ENCODE measurements around the gene KCNG2. TPM values are rescaled to one million over a fixed set of nuclear protein-coding genes. Genes with fewer than 3 reads are reported as not detected.

The KCNG2 gene
- total and polyA plus RNA-seq, 2 of the 4 experiments (the other 2 are of a cell fraction) = not detected

DNA sequence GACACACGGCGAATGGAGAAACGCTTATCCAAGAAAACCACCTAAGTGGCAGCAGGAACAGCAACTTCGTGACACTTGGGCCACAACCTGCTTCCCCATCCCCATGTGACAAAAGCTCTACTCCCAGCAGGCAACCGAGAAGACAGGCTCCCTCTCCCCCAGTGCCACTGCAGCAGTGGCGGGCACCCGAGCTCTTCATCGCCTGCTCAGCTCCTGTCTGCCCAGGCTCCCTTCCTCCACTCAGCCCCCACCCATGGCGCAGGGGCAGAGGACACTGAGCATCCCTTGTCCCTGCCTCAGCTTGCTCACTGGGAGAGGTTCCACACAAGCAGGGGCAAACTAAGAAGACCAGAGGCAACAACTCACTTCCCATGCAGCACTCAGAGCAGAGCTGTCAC lies 130.8 kb downstream of the KCNG2 start:
- Histone ChIP-seq H3K14ac (replicated peaks; ENCODE audit: low read depth, low read length) (no peak overlapping the region), H3K9ac (ENCODE audit: low read depth, low read length) (no peak overlapping the region), H3K4me2 (ENCODE audit: low read depth, low read length) (no peak overlapping the region), H3K27ac (ENCODE audit: insufficient read depth, low read length) (no peak overlapping the region), H4K8ac (ENCODE audit: low read depth in 2 of 2, low read length in 2 of 2) (no peak overlapping the region), H2AK5ac (ENCODE audit: low read depth, low read length) (no peak overlapping the region), H3K79me1 (ENCODE audit: low read depth in 1 of 2, low read length in 2 of 2) (peaks cover 22 to 44% of the 10 kb centered on the region in 2 experiments; a peak in 3 of 4 replicates), H4K20me1 (ENCODE audit: insufficient read depth, low read length) (peaks cover 13% of the 10 kb centered on the region), H3K18ac (ENCODE audit: low read depth, low read length) (no peak overlapping the region), H2BK20ac (ENCODE audit: low read depth, low read length) (no peak overlapping the region), H3K9me1 (ENCODE audit: insufficient read depth, low read length) (no peaks in the 10 kb centered on the region), H3K4me1 (ENCODE audit: control insufficient read depth, insufficient read depth, low read length) (no peaks in the 10 kb centered on the region), H2BK5ac (ENCODE audit: low read depth, low read length, poor library complexity, severe bottlenecking) (no peak overlapping the region), H4K5ac (ENCODE audit: low read depth, low read length) (no peak overlapping the region), H3K27me3 (ENCODE audit: control insufficient read depth, insufficient read depth, low read length) (no peaks in the 10 kb centered on the region), H2BK120ac (ENCODE audit: low read depth, low read length) (no peak overlapping the region), H3K56ac (ENCODE audit: extremely low read depth, insufficient read depth, low read length) (no peak overlapping the region), H3K9me3 (ENCODE audit: control insufficient read depth, insufficient read depth, low read length) (peaks cover 17% of the 10 kb centered on the region), H2AFZ (replicated peaks; ENCODE audit: low read length, poor library complexity) (no peak overlapping the region), H3K36me3 (ENCODE audit: control insufficient read depth, insufficient read depth, low read length) (peaks cover 30% of the 10 kb centered on the region), H3K4me3 (ENCODE audit: insufficient read depth, low read depth, low read length) (no peak overlapping the region), H2AK9ac (replicated peaks; ENCODE audit: low read depth, low read length, poor library complexity) (no peak overlapping the region), H3K23ac (ENCODE audit: low read depth, low read length) (no peak overlapping the region), H3K4ac (ENCODE audit: low read depth, low read length) (no peak overlapping the region), H4K91ac (ENCODE audit: insufficient read depth, low read depth, low read length) (no peak overlapping the region), H2BK15ac (ENCODE audit: low read depth, low read length) (no peak overlapping the region)
- dilution Hi-C loops (cut with HindIII; ENCODE audit: low sequenced_read_pairs, unreplicated experiment) = no loop called here
- intact Hi-C loops (cut with micrococcal nuclease) = no loop called here
- no TSS peak for BruUV-seq (replicated peaks)
- 100% methylated on average over 2 of the region's 9 CpGs; no CpG with 5 or more reads in 1 of the 2 experiments for WGBS, 2 experiments (ENCODE audit: extremely low coverage in 2 of 2, insufficient read length in 1 of 2)
- CTCF ChIA-PET = no interaction called here
- ATAC-seq (ENCODE audit: low read depth) = no peak
- POLR2A ChIA-PET (ENCODE audit: unreplicated experiment) = no interaction called here
- DNase-seq = no peak
- TF ChIP-seq MAZ (IDR thresholded peaks at IDR 0.05; ENCODE audit: borderline replicate concordance, low read depth, low read length) (no peak), MAFK (IDR thresholded peaks at IDR 0.05; ENCODE audit: low read depth, low read length) (no peak), MXI1 (IDR thresholded peaks at IDR 0.05; ENCODE audit: borderline replicate concordance, low read depth, low read length) (no peak), CEBPB (IDR thresholded peaks at IDR 0.05; ENCODE audit: low read depth, low read length) (no peak), RFX5 (IDR thresholded peaks at IDR 0.05; ENCODE audit: low read depth, low read length) (no peak), BHLHE40 (IDR thresholded peaks at IDR 0.05; ENCODE audit: low read depth, low read length) (no peak), RCOR1 (IDR thresholded peaks at IDR 0.05; ENCODE audit: insufficient replicate concordance, low read length) (no peak), POLR2A (IDR thresholded peaks at IDR 0.05; ENCODE audit: low read depth, low read length) (no peak), FOS (IDR thresholded peaks at IDR 0.05; ENCODE audit: low read depth, low read length) (no peak), ELK1 (IDR thresholded peaks at IDR 0.05; ENCODE audit: borderline replicate concordance, low read depth, low read length) (no peak), SMC3 (IDR thresholded peaks at IDR 0.05; ENCODE audit: low read depth, low read length) (no peak), CHD1 (IDR thresholded peaks at IDR 0.05; ENCODE audit: low read depth, low read length) (no peak), RAD21 (IDR thresholded peaks at IDR 0.05; ENCODE audit: low read length) (no peak), CTCF (conservative IDR thresholded peaks at IDR 0.05; ENCODE audit: low read depth, low read length) (no peak), NFE2L2 (IDR thresholded peaks at IDR 0.05; ENCODE audit: low read depth, low read length) (no peak)
- TF ChIP-seq, protein P1, sequence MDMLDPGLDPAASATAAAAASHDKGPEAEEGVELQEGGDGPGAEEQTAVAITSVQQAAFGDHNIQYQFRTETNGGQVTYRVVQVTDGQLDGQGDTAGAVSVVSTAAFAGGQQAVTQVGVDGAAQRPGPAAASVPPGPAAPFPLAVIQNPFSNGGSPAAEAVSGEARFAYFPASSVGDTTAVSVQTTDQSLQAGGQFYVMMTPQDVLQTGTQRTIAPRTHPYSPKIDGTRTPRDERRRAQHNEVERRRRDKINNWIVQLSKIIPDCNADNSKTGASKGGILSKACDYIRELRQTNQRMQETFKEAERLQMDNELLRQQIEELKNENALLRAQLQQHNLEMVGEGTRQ (IDR thresholded peaks at IDR 0.05; ENCODE audit: low read depth, low read length) = no peak
- in situ Hi-C loops (cut with MboI; ENCODE audit: low sequenced_read_pairs) = no loop called here

Data from IMR-90 (cell line).